ENCODE results near the gene PRKG1.
"Not testable (repeated sequence)": the region's sequence is repeated elsewhere in the genome, so short reads cannot be mapped to it uniquely, and the experiment has no call there.

Gene PRKG1

DNA sequence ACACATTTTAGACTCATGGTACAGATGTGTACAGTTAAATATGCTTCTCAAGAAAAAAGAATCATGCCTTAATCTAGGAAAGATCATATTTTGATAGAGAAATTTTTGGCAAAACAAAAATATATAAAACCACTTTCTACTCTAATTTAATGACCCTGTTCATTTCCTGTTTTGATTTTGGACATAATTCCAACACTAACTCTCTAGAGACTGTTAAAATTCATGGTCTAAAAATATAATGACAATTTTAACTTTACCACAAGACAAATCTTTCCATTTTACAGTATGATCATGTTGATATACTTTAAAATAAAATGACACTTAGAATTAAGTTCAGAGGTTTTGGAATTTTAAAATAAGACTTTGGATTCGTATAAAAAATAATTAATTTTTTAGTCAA, 45.2 kb downstream of the PRKG1 start:
- no peak for DNase-seq

- DNase-seq, result no peak
Measured at GRCh38 chr10:51121861-51122260, 47.6 kb downstream of the PRKG1 start.

DNA sequence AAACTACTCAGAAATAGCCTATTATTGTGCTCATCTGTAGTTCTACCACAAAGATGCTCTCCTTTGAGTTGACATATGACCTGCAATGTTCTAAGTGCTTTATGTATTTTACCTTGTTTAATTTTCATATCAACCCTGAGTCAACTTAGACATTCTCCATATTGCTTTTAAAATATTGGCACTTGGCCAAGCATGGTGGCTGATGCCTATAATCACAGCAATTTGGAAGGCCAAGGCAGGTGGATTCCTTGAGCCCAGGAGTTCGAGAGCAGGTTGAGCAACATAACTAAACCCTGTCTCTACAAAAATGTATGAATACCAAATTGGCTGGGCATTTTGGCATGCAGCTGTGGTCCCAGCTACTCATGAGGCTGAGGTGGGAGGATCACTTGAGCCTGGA, 50.6 kb downstream of the PRKG1 start:
- no peak for DNase-seq

DNA sequence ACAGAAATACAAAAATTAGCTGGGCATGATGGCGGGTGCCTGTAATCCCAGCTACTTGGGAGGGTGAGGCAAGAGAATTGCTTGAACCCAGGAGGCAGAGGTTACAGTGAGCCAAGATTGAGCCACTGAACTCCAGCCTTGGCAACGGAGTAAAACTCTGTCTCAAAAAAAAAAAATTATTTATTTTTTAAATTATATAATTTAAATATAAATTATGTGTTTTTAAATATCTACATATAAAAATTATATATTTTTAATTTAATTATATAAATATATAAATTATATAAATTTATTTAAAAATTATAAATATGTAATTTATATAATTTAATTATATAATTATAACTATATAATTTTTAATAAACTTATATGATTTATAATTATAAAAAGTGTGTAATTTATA, 51.2 kb downstream of the PRKG1 start:
- no peak for DNase-seq

DNA sequence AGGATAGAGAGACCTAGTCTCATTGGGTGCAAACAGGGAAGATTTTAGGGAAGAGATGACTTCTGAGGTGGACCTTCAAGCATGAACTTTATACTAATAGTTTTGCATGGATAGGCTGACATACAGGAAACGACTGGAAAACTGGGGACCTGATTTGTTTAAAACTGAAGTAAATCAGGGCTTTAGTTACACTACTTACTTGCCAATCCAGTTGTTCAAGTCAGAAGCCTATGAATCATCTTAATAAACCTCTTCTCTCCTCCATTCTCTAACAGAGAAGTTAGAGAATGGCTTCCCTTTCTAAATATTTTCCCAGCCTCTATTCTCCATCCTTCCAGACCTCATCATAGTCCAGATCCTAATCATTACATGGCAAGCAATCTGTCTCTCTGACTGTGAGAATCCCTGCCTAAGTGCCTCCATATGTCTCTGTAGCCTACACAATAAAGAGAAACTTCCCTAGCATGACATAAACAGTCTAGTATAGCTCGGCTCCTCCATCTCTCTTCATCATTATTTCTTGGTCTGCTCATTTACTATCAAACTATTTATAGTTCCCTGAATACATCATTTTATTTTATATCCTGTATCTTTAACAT, 55.8 kb downstream of the PRKG1 start:
- DNase-seq, result no peak

DNA sequence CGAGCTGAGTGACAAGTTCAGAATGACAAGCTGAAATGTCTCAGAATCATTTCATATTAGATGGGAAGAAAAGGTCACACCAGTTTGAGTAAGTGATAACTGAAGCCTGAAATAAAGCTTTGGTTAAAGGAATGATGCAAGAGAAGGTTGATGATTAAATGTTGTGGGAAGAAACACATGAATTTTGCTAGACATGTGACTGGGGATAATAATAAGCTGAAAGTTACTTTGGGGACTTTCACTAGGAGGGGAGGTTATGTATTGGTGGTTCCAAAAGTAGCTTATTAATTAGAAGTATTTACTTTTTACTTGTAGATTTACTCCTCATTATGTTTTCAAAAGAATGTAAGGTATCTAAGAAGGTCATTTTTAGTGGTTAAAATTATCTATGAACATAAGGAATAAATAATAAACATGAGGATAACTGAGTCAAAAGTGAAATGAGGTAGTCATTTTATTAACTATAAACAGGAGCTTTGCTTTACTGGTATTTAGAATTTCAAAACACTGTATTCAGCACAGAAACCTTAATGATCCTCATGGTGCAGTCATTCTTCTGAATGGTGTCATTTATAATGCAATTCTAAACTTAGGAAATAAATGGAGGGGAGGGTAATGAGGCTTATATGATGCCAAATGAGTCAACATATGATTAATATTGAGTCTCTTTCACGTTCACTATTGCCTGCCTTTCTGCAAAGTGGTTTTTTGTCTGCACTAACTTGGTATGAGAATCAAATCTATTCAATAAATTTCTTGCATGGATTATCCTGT, 63.7 kb downstream of the PRKG1 start:
- peak; percentile 16 for DNase-seq

DNA sequence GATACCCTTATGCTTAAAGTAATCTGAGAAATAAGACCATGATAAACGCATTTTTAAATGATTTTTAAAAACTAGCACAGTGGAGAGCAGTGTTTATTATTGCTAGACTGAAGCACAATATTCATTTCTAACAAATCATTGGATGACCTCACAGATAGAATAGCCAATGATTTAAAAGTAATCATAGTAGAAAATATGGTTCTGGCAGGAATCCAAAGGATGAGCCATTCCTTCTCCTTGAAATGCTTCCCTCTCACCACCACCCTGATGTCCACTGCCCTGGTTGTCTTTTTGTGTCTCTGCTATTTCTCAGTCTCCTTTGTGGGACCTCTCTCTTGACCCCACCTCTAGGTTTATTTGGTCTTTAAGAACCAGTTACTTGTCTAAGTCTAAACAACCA, 64.9 kb downstream of the PRKG1 start:
- no peak for DNase-seq

DNA sequence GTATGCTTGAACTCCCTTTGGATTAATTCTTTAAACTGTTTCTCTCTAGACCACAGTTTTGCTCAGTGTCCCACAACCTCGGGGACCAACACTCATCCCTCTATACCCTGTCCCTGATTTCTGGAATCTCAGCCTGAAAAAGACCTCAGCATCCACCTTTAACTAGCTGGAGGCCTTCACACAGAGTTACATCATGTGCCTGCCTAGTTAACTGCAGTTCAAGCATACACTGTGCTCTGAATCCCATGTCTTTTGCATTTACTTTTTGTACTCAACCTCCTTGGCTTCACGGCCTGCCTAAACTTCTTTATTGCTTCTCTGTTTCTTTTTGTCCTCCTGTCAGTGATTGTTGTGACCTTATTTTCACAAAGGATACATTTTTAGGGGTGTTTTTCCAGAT, 66.7 kb downstream of the PRKG1 start:
- DNase-seq, result no peak

DNA sequence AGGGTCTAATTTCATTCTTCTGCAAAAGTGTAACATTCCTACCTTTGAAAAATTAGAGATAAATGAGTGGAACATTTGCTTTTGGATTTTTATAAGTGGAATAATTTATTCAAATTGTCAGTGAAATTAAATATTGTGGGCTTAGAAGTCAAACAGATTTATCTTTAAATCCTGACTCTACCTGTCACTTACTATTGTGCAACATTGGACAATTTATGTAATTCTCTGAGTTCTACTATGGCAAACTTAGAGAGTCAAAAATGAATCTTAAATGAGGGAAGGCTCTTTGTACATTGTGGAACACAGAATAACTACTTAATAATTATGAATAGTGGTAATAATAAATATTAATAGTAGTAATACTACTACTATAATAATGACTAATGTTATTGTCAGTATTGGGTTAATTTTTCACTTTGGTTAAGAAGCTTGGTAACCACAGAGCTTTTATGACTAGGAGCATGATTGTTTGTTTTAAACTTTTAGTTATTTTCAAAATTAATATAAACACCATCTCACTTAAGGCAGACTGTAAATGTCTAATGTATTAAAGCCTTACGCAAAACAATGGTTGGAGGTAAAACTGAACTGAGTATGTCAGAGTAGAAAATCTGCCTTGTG, 70.0 kb downstream of the PRKG1 start:
- DNase-seq, result no peak

DNA sequence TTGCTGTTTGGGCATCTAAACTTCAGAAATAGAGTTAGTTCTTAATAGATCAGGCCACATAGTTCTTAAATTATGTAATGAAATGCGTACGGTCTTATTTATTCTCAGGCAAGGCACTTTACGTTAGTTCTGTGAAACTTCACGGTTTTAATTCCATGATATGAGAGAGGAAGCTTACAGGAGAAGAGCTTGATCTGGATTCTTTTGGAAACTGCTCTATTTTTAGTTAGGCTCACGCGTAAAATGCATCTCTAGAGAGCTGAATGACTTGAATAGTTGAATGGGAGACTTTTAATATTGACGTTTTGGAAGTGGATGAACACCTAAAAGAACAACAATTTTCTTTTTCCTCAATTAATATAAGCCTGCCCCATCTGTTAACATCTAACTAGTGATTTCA, 71.1 kb downstream of the PRKG1 start:
- no peak for DNase-seq

DNA sequence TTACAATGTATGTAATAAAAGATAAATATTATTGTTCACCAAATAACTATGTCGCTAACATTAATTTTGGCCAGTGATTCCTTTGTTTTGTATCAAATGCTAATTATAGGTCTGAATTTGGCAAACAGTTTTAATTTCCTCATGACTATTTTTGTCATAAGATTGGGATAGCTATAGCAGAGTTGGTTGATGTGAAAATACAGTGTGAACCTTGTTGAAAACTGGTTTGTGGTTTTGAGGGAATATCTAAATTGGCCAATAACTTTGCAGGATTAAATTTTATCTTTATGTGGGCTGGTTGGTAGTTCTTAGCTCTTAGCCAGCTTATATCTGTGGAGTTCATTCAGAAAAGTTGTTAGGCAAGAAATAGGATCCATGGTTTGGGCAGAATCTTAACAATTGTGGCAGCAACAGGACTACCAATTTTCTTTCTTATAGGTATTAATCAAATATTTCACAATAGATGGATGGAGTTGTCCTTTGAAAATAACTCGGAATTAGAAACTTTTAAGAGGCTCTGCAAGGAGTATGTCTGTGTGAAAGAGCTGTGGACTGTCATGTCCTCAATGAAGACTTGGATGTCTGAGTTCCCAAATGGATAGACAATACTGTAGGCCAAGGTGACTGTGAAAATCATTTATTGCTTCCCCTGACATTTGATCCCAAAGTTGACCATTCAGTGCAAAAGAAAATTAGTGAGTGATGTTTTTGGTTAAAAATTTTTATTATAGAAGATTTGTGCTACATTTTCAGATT, 73.5 kb downstream of the PRKG1 start:
- DNase-seq, result no peak

GRCh38 chr10:51156926-51157325, 82.6 kb downstream of the PRKG1 start:
- no peak for DNase-seq

GRCh38 chr10:51158832-51159231, 84.5 kb downstream of the PRKG1 start:
- DNase-seq, result no peak

- DNase-seq, result no peak
Measured at GRCh38 chr10:51159841-51160240, 85.6 kb downstream of the PRKG1 start.

GRCh38 chr10:51162002-51162401, 87.7 kb downstream of the PRKG1 start:
- DNase-seq, result no peak

DNA sequence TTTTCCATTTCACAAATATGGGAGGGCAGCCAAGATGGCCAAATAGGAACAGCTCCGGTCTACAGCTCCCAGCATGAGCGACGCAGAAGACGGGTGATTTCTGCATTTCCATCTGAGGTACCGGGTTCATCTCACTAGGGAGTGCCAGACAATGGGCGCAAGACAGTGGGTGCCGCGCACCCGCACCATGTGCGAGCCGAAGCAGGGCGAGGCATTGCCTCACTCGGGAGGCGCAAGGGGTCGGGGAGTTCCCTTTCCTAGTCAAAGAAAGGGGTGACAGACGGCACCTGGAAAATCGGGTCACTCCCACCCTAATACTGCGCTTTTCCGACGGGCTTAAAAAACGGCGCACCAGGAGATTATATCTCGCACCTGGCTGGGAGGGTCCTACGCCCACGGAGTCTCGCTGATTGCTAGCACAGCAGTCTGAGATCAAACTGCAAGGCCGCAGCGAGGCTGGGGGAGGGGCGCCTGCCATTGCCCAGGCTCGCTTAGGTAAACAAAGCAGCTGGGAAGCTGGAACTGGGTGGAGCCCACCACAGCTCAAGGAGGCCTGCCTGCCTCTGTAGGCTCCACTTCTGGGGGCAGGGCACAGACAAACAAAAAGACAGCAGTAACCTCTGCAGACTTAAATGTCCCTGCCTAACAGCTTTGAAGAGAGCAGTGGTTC, 89.2 kb downstream of the PRKG1 start:
- not testable (repeated sequence) for DNase-seq

- no peak for DNase-seq
Measured at GRCh38 chr10:51168086-51168815, 94.0 kb downstream of the PRKG1 start.

- DNase-seq, result no peak
Measured at GRCh38 chr10:51169111-51169510, 94.8 kb downstream of the PRKG1 start.

DNA sequence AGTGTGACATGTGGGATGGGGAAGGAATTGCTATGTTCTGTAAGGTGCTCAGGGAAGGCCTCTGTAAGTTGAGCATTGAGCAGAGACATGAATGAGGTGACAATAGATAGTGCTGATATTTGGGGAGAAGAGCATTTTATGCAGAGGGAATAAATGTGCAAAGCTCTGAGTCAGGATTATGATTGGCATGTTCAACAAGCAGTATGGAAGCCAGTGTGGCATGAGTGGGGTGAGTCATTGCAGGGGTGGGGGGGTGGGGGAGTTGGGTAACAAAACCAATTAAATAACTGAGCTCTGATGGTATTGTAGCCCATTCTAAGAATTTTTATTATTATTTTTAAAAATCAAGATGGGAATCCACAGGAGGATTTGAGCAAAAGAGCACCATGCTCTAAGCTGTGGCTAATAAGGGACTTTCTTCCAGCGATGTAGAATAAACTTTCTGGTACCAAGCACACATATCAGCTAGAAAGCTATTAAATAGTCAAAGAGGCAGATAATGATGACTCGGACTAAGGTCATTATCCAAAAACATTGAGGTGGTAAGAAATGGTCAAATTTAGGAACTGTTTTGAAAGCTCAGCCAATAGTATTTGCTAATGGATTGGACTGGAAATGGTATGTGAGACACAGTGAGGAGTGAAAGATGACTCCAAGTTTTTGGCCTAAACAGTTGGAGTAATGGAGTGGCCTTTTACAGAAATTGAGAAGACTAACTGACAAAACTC, 96.4 kb downstream of the PRKG1 start:
- DNase-seq, result peak; percentile 55

- DNase-seq, result peak; percentile 16
Measured at GRCh38 chr10:51171946-51172345, 97.7 kb downstream of the PRKG1 start.

- DNase-seq, result peak; percentile 70
Measured at GRCh38 chr10:51176976-51177695, 102.8 kb downstream of the PRKG1 start.
